SK-N-MC (cell line): ENCODE measurements around the gene SH3BP1.

Experiments
- EZH2 ChIP-seq: fragments of 200-600 bp; sonication (generic); IDR thresholded peaks from one replicate; pipeline ENCODE4 v1.6.1; 2017; ENCODE audit warnings: antibody characterized with exemption
- POLR2AphosphoS5 ChIP-seq: IDR thresholded peaks from 2 replicates; pipeline ENCODE4 v1.6.1; 2012; ENCODE audit warnings: mild to moderate bottlenecking, low read depth, low read length, borderline replicate concordance

GRCh38 chr22:37591823-37592404, 47.6 kb upstream of the SH3BP1 start:
- no peak for TF ChIP-seq EZH2
- TF ChIP-seq POLR2AphosphoS5, result no peak
